Activated gamma-delta T cell treated with anti-CD3 and anti-CD28 coated beads, Interleukin-2, amount 50 U/mL, for 16 hours (primary cell): Measurements from ENCODE around the gene OR4S1.
"Not testable (repeated sequence)": the region's sequence is repeated elsewhere in the genome, so short reads cannot be mapped to it uniquely, and the experiment has no call there.

Source experiments
- DNase-seq: peaks from one replicate; pipeline ENCODE4 v3.0.0-alpha.2; 2020; ENCODE audit warnings: low read depth

Gene OR4S1

GRCh38 chr11:48305923-48306322 is at the start of gene OR4S1:
Gene OR4S1, plus strand, starts transcription at chr11:48306223. Its CDS starts 0 bp downstream, at chr11:48306223.
- no peak for DNase-seq

- DNase-seq = no peak
These were observed 44.4 kb upstream of the OR4S1 start for GRCh38 chr11:48261600-48261999.

GRCh38 chr11:48263423-48263911 is 42.6 kb upstream of the OR4S1 start, which contains the start of gene OR4X1:
Gene OR4X1, plus strand, starts transcription at chr11:48263861. Its CDS starts 0 bp downstream, at chr11:48263861.
- no peak for DNase-seq

- no peak for DNase-seq
These were observed 35.4 kb upstream of the OR4S1 start for GRCh38 chr11:48270621-48271020.

DNA sequence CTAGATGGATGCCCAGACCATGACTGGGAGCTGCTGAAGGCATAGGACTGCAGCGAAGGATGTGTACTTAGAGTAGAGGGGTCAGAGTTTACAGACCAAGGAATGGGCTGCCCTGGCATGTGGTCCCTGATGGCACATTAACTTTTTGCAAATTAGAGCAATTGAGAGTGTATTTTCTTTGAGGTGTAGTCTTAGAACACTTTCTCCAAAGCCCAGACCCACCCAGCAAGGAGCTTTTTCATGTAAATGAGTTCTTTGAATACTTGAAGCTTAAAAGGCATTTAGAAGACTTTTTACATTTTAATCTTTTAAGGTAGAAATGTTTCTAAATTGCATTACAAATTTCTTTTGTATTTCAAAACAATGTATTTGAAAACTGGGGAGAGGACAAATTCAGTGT is 33.4 kb upstream of the OR4S1 start:
- DNase-seq = no peak

DNA sequence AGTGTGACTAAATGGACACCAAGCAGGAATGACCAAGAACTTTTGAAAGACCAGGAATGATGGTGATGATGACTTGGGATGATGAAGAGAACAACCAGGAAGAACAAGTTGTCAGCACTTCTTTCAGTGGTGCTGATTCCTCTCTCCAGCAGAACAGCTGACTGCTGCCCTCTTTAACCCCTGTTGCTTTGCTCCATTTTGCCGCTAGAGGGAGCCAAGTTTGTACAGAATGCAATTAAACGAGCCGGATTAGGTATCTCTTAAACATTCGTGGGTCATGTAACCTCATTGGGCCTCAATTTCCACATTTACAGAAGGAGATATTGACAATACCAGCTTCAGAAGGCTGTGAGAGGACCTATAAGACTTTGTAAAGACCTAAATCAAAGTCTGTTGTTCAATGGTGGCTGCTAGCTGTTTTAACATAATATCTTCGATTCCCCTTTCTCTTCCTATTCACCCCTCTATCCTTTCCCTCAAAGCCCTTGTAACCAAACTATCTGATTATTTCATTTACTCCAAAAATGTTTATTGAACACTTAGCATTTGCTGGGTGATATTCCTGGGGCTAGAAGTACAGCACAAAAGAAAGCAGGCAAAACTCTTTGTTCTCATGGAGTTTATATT is 1.9 kb downstream of the OR4S1 start:
- peak; percentile 25 for DNase-seq

DNA sequence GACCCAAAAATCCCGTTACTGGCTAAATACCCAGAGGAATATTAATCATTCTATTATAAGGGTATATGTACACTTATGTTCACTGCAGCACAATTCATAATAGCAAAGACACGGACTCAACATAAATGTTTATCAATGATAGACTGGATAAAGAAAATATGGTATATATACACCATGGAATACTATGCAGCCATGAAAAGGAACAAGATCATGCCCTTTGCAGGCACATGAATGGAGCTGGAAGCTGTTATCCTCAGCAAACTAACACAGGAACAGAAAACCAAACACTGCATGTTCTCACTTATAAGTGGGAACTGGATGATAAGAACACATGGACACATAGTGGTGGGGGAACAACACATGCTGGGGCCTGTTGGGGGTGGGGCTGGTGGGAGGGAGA is 7.6 kb downstream of the OR4S1 start:
- DNase-seq = not testable (repeated sequence)

- not testable (repeated sequence) for DNase-seq
These were observed 13.8 kb downstream of the OR4S1 start for GRCh38 chr11:48319813-48320212.

DNA sequence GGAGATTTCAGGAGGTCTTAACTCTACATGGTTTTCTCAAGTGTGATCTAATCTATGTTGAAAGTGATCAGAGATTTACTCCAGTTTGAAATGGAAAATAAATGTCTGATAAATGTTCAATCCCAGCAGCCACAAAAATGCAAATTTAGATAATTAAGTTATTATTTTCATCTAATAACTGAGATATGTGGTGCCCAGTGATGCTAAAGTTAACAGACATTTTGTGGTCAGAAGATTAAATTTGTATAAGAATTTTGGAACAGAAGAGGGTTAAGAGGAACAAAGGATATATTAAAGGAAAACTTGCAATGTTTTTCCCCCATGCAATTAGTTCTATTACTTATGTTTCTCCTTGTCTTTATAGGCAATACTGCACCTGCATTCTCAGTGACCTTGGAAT is 18.6 kb downstream of the OR4S1 start, which contains the start of gene OR4C3:
Gene OR4C3, plus strand, starts transcription at position 301 of the 400 bp plus-strand sequence. CDS start 102 bp downstream, outside the sequence.
- DNase-seq = not testable (repeated sequence)

DNA sequence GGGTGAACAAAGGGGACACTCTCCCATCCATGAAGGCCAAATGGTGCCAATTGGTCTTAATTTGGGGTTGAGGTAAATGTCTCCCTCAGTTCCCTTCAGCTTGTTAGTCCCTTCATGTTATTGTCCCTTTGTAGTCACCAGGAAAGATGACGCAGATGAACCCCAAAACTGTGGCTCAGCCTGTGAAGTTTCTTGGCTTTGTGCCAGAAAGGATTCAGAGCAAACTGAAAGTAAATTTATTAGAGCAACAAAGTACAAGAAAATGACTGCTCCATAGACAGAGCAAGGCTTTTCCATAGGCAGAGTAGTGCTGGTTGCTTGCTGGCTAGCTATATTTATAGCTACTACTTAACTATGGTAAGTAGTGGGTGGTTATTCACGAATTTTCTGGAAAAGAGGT is 35.4 kb downstream of the OR4S1 start:
- DNase-seq = no peak

DNA sequence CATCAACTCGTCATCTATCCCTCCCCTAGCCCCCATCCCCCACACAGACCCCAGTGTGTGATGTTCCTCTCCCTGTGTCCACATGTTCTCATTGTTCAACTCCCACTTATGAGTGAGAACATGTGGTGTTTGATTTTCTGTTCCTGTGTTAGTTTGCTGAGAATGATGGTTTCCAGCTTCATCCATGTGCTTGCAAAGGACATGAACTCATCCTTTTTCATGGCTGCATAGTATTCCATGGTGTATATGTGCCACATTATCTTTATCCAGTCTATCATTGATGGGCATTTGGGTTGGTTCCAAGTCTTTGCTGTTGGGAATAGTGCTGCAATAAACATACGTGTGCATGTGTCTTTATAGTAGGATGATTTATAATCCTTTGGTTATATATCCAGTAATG is 36.5 kb downstream of the OR4S1 start:
- not testable (repeated sequence) for DNase-seq

DNA sequence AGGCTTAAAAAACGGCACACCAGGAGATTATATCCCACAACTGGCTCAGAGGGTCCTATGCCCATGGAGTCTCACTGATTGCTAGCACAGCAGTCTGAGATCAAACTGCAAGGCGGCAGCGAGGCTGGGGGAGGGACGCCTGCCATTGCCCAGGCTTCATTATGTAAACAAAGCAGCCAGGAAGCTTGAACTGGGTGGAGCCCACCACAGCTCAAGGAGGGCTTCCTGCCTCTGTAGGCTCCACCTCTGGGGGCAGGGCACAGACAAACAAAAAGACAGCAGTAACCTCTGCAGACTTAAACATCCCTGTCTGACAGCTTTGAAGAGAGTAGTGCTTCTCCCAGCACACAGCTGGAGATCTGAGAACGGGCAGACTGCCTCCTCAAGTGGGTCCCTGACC is 40.3 kb downstream of the OR4S1 start:
- not testable (repeated sequence) for DNase-seq

- no peak for DNase-seq
These were observed 48.0 kb downstream of the OR4S1 start for GRCh38 chr11:48354013-48354412.

- DNase-seq = no peak
These were observed 48.7 kb downstream of the OR4S1 start for GRCh38 chr11:48354677-48355076.
